H1 (cell line): ENCODE measurements around the gene SUCLG2. TPM values are rescaled to one million over a fixed set of nuclear protein-coding genes. Genes with fewer than 3 reads are reported as not detected.

Source experiments
- CTCF ChIA-PET: fragments of 300-600 bp; sonication (Branson Sonifier 250); formaldehyde crosslinking; loops from one replicate; lab custom pipeline; 2021; ENCODE audit not compliant: partially characterized antibody; lab: Charles Lee
- POLR2A ChIA-PET: fragments of 300-600 bp; sonication (Branson Sonifier 250); formaldehyde crosslinking; loops from one replicate; lab custom pipeline; 2021; ENCODE audit warnings: inconsistent platforms; ENCODE audit not compliant: partially characterized antibody; lab: Charles Lee
- DNase-seq, 2 experiments: peaks; one replicate each; pipeline versions ENCODE4 v3.0.0 to v3.0.0-alpha.2; 2010 to 2022; ENCODE audit warnings: low spot score in 2 of 2, low read depth in 1 of 2, mixed read lengths in 1 of 2
- FAIRE-seq: peaks from 2 replicates; lab custom pipeline; 2011; peaks lifted over from hg19 to GRCh38; lab: Jason Lieb, UNC
- H2AFZ ChIP-seq: 2 replicates; pipeline ENCODE4 v1.8.1; 2012; ENCODE audit warnings: low read length, inconsistent platforms
- H2AK5ac ChIP-seq: 2 replicates; pipeline ENCODE4 v1.6.1; 2013; ENCODE audit warnings: low read depth, low read length
- H2BK120ac ChIP-seq: replicated peaks from 2 replicates; pipeline ENCODE3; 2013; ENCODE audit warnings: low read depth, low read length, inconsistent platforms
- H2BK12ac ChIP-seq: 2 replicates; pipeline ENCODE4 v1.6.1; 2013; ENCODE audit warnings: low read depth, low read length
- H2BK15ac ChIP-seq: 2 replicates; pipeline ENCODE4 v1.6.1; 2013; ENCODE audit warnings: low read length
- H2BK20ac ChIP-seq: 2 replicates; pipeline ENCODE4 v1.6.1; 2013; ENCODE audit warnings: low read length
- H2BK5ac ChIP-seq: 2 replicates; pipeline ENCODE4 v1.6.1; 2013; ENCODE audit warnings: low read depth, low read length
- H3K14ac ChIP-seq: 2 replicates; pipeline ENCODE4 v1.6.1; 2013; ENCODE audit warnings: inconsistent platforms; ENCODE audit not compliant: insufficient read length
- H3K18ac ChIP-seq: 2 replicates; pipeline ENCODE4 v1.6.1; 2013; ENCODE audit warnings: low read length; ENCODE audit errors: extremely low read depth
- H3K23ac ChIP-seq: 2 replicates; pipeline ENCODE4 v1.6.1; 2013; ENCODE audit warnings: inconsistent platforms; ENCODE audit not compliant: insufficient read length
- H3K23me2 ChIP-seq: 2 replicates; pipeline ENCODE4 v1.6.1; 2013; ENCODE audit warnings: low read depth, low read length
- H3K27ac ChIP-seq: 2 replicates; pipeline ENCODE4 v1.6.1; 2011; ENCODE audit warnings: low read depth, low read length, inconsistent platforms
- H3K27me3 ChIP-seq, 4 experiments: replicated peaks in 1 of 4; 1 replicate in 1 of 4; 2 replicates in 3 of 4; pipeline versions ENCODE4 v1.6.1 to v1.8.1; 2011 to 2013; ENCODE audit warnings: low read length in 3 of 4, mild to moderate bottlenecking in 3 of 4, inconsistent platforms in 2 of 4, mixed read lengths in 2 of 4, moderate library complexity in 1 of 4; ENCODE audit not compliant: control insufficient read depth in 3 of 4, insufficient read depth in 3 of 4; ENCODE audit errors: extremely low read depth in 1 of 4
- H3K36me3 ChIP-seq, 4 experiments: 2 replicates each; pipeline versions ENCODE4 v1.6.1 to v1.8.1; 2011 to 2013; ENCODE audit warnings: mild to moderate bottlenecking in 4 of 4, low read length in 3 of 4, moderate library complexity in 2 of 4, control low read depth in 1 of 4, inconsistent platforms in 1 of 4; ENCODE audit not compliant: insufficient read depth in 4 of 4, control insufficient read depth in 2 of 4
- H3K4ac ChIP-seq: replicated peaks from 2 replicates; pipeline ENCODE3; 2013; ENCODE audit warnings: low read length, low read depth, mixed read lengths, inconsistent platforms; ENCODE audit not compliant: insufficient read length
- H3K4me1 ChIP-seq, 4 experiments: replicated peaks in 1 of 4; 1 replicate in 1 of 4; 2 replicates in 3 of 4; pipeline versions ENCODE4 v1.6.1 to v1.8.1; 2011 to 2013; ENCODE audit warnings: low read length in 3 of 4, inconsistent platforms in 2 of 4, mixed read lengths in 1 of 4; ENCODE audit not compliant: insufficient read depth in 4 of 4, control insufficient read depth in 3 of 4
- H3K4me2 ChIP-seq, 2 experiments: 2 replicates each; pipeline versions ENCODE4 v1.6.1 to v1.8.1; 2011 to 2013; ENCODE audit warnings: low read depth in 2 of 2, low read length in 2 of 2, control low read depth in 1 of 2, inconsistent platforms in 1 of 2, mild to moderate bottlenecking in 1 of 2; ENCODE audit not compliant: insufficient read depth in 1 of 2
- H3K4me3 ChIP-seq, 4 experiments: fragments of 200-600, 300-600 bp in 1 of 4; sonication (generic), shearing (Covaris generic), sonication (Bioruptor Twin) in 1 of 4; 2 replicates each; pipeline versions ENCODE4 v1.5.1 to v1.8.1; 2011 to 2016; ENCODE audit warnings: low read length in 4 of 4, low read depth in 3 of 4, control low read depth in 2 of 4, inconsistent platforms in 2 of 4, mild to moderate bottlenecking in 2 of 4, mixed read lengths in 1 of 4, moderate library complexity in 1 of 4; ENCODE audit not compliant: insufficient read depth in 2 of 4; ENCODE audit errors: extremely low read depth in 1 of 4
- H3K56ac ChIP-seq: replicated peaks from 2 replicates; pipeline ENCODE3; 2013; ENCODE audit warnings: low read depth, mild to moderate bottlenecking, mixed read lengths, low read length, inconsistent platforms; ENCODE audit not compliant: insufficient read length
- H3K79me1 ChIP-seq: 2 replicates; pipeline ENCODE4 v1.6.1; 2013; ENCODE audit warnings: low read depth, low read length, control low read depth
- H3K79me2 ChIP-seq, 2 experiments: 2 replicates each; pipeline versions ENCODE4 v1.6.1 to v1.8.1; 2012 to 2013; ENCODE audit warnings: low read length in 2 of 2, mild to moderate bottlenecking in 2 of 2, inconsistent platforms in 1 of 2; ENCODE audit not compliant: insufficient read depth in 2 of 2, control insufficient read depth in 1 of 2
- H3K9ac ChIP-seq, 4 experiments: replicated peaks in 1 of 4; 1 replicate in 1 of 4; 2 replicates in 3 of 4; pipeline versions ENCODE4 v1.6.1 to v1.8.1; 2011 to 2013; ENCODE audit warnings: low read depth in 3 of 4, low read length in 3 of 4, control low read depth in 2 of 4, mild to moderate bottlenecking in 2 of 4, moderate library complexity in 2 of 4, inconsistent platforms in 1 of 4; ENCODE audit errors: extremely low read depth in 1 of 4
- H3K9me3 ChIP-seq, 2 experiments: 2 replicates each; pipeline versions ENCODE4 v1.6.1 to v1.8.1; 2012 to 2013; ENCODE audit warnings: mild to moderate bottlenecking in 2 of 2, moderate library complexity in 2 of 2, control low read depth in 1 of 2, inconsistent platforms in 1 of 2, low read depth in 1 of 2, low read length in 1 of 2, mixed read lengths in 1 of 2; ENCODE audit not compliant: insufficient read depth in 2 of 2
- H4K20me1 ChIP-seq, 2 experiments: replicated peaks in 1 of 2; 2 replicates each; pipeline versions ENCODE3 to v1.8.1; 2011 to 2013; ENCODE audit warnings: inconsistent platforms in 2 of 2, low read length in 2 of 2, mild to moderate bottlenecking in 1 of 2; ENCODE audit not compliant: insufficient read depth in 2 of 2, control insufficient read depth in 1 of 2
- H4K5ac ChIP-seq: 2 replicates; pipeline ENCODE4 v1.6.1; 2013; ENCODE audit warnings: low read length, low read depth, mixed read lengths, inconsistent platforms; ENCODE audit not compliant: insufficient read length
- H4K8ac ChIP-seq: 2 replicates; pipeline ENCODE4 v1.8.0; 2013; ENCODE audit warnings: mild to moderate bottlenecking, moderate library complexity, low read length, inconsistent platforms; ENCODE audit not compliant: insufficient read depth; ENCODE audit errors: extremely low read depth
- H4K91ac ChIP-seq: replicated peaks from 2 replicates; pipeline ENCODE3; 2013; ENCODE audit warnings: low read length, mixed read lengths, inconsistent platforms; ENCODE audit not compliant: insufficient read length
- BCL11A ChIP-seq, 2 experiments: IDR thresholded peaks; one replicate each; pipeline ENCODE4 v1.6.1; 2011; ENCODE audit warnings: low read depth in 2 of 2, low read length in 2 of 2, mild to moderate bottlenecking in 2 of 2
- CHD2 ChIP-seq: IDR thresholded peaks from 2 replicates; pipeline ENCODE4 v1.6.1; 2012; ENCODE audit warnings: low read length, improper control_type of control experiment
- CTBP2 ChIP-seq: IDR thresholded peaks from 2 replicates; pipeline ENCODE4 v1.7.0; 2011; ENCODE audit warnings: borderline replicate concordance, mild to moderate bottlenecking, moderate library complexity, mixed read lengths, low read length; ENCODE audit not compliant: insufficient read depth, insufficient read length
- EGR1 ChIP-seq: IDR thresholded peaks from 2 replicates; pipeline ENCODE4 v1.6.1; 2011; ENCODE audit warnings: low read depth, low read length, borderline replicate concordance
- EP300 ChIP-seq, 2 experiments: IDR thresholded peaks; 1 replicate in 1 of 2; 2 replicates in 1 of 2; pipeline ENCODE4 v1.6.1; 2011 to 2012; ENCODE audit warnings: low read depth in 2 of 2, low read length in 2 of 2, mild to moderate bottlenecking in 2 of 2, borderline replicate concordance in 1 of 2, inconsistent platforms in 1 of 2, moderate library complexity in 1 of 2
- GABPA ChIP-seq: IDR thresholded peaks from 2 replicates; pipeline ENCODE4 v1.6.1; 2011; ENCODE audit warnings: mild to moderate bottlenecking, low read length, moderate library complexity, borderline replicate concordance; ENCODE audit not compliant: insufficient read depth
- KDM5A ChIP-seq: fragments of 200-600 bp; IDR thresholded peaks from 2 replicates; pipeline ENCODE4 v1.7.1; 2012; ENCODE audit warnings: mild to moderate bottlenecking, low read length, inconsistent platforms, mixed read lengths
- PHF8 ChIP-seq: fragments of 200-600 bp; sonication (generic); conservative IDR thresholded peaks from 2 replicates; pipeline ENCODE4 v1.7.1; 2012; ENCODE audit warnings: low read depth, mild to moderate bottlenecking, inconsistent platforms, low read length, moderate library complexity
- POLR2AphosphoS5 ChIP-seq: IDR thresholded peaks from 2 replicates; pipeline ENCODE4 v1.6.1; 2011; ENCODE audit warnings: low read depth, low read length
- RBBP5 ChIP-seq: IDR thresholded peaks from 2 replicates; pipeline ENCODE4 v1.7.1; 2012; ENCODE audit warnings: low read depth, mild to moderate bottlenecking, inconsistent platforms, low read length, moderate library complexity, borderline replicate concordance
- SP1 ChIP-seq: IDR thresholded peaks from 2 replicates; pipeline ENCODE4 v1.6.1; 2011; ENCODE audit warnings: low read depth, low read length
- SUZ12 ChIP-seq: fragments of 200-600 bp; sonication (generic); IDR thresholded peaks from 2 replicates; pipeline ENCODE4 v1.6.1; 2012; ENCODE audit warnings: mild to moderate bottlenecking, inconsistent platforms, low read length, moderate library complexity, mixed read lengths
- WGBS, 2 experiments: shearing (Covaris generic) in 1 of 2; methylation state at CpG; one replicate each; pipeline versions ENCODE4 v1.1.6 to v1.1.7; 2013 to 2015; ENCODE audit warnings: low lambda C conversion rate in 2 of 2, mixed read lengths in 2 of 2, inconsistent platforms in 1 of 2, low coverage in 1 of 2, missing lambda C conversion rate in 1 of 2; ENCODE audit not compliant: insufficient replicate concordance in 2 of 2, insufficient coverage in 1 of 2, insufficient read length in 1 of 2; ENCODE audit errors: extremely low coverage in 1 of 2, missing lambda C conversion rate in 1 of 2; 5-methylcytosine and 5-hydroxymethylcytosine counted together
- polyA plus RNA-seq, 7 experiments: library from polyadenylated mRNA; depleted of rRNA in 3 of 7; stranded (reverse) in 5 of 7; unstranded in 2 of 7; fragments of >200 nt in 5 of 7; fragments of 200-250 nt in 2 of 7; gene quantifications; 1 replicate in 5 of 7; 2 replicates in 1 of 7; 4 replicates in 1 of 7; pipeline versions ENCODE4 v1.2.1 to v1.2.3, GENCODE V29; 2011 to 2013; ENCODE audit warnings: missing spikeins in 2 of 7, mixed read lengths in 2 of 7
- total RNA-seq: library from RNA; stranded (reverse); fragmentation: NEBNext Ultra II Directional; extraction: Animal tissue kit (Norgen Biotek cat#: 25700); gene quantifications from 2 replicates; pipeline ENCODE4 v1.2.1, GENCODE V29; 2021
- TF ChIP-seq, protein P1 (sequence below): IDR thresholded peaks from 2 replicates; pipeline ENCODE4 v1.6.1; 2012; ENCODE audit warnings: inconsistent platforms

The SUCLG2 gene
- total and polyA plus RNA-seq, 2 of the 8 experiments (the other 6 are each of a cell fraction or from before 2014, with no cell fraction given) = 12.9 to 46.2 TPM

GRCh38 chr3:67472674-67473201 lies 181.7 kb downstream of the SUCLG2 start:
- FAIRE-seq (no peak), DNase-seq (no peak)
- no peak overlapping the region for H2BK20ac ChIP-seq
- no peak overlapping the region for H2BK12ac ChIP-seq
- no peaks in the 10 kb centered on the region for H3K79me1 ChIP-seq
- H4K8ac ChIP-seq = no peak overlapping the region
- no peak overlapping the region for H3K4me3 ChIP-seq
- peaks cover 0 to 3% (median 0%) of the 10 kb centered on the region in 4 experiments; a peak in 1 of 8 replicates for H3K36me3 ChIP-seq
- H3K14ac ChIP-seq = no peak overlapping the region
- no peak overlapping the region for H3K4ac ChIP-seq
- H2BK5ac ChIP-seq = no peak overlapping the region
- H4K5ac ChIP-seq = no peak overlapping the region
- H2BK15ac ChIP-seq = no peak overlapping the region
- no peaks in the 10 kb centered on the region for H3K79me2 ChIP-seq
- H3K23me2 ChIP-seq = no peaks in the 10 kb centered on the region
- no peaks in the 10 kb centered on the region for H3K4me1 ChIP-seq
- no peak overlapping the region for H3K23ac ChIP-seq
- no peaks in the 10 kb centered on the region for H4K20me1 ChIP-seq
- ChIA-PET CTCF (interaction anchor here (0.6 kb wide), 1 partner anchor 359 kb away, joined by 3 read pairs; no protein-coding TSS in a partner anchor), POLR2A (no interaction called here)
- no peak overlapping the region for H3K4me2 ChIP-seq
- no peak overlapping the region for H3K9ac ChIP-seq
- no peak overlapping the region for H4K91ac ChIP-seq
- no peak overlapping the region for H3K56ac ChIP-seq
- no peaks in the 10 kb centered on the region for H3K27me3 ChIP-seq
- no peak overlapping the region for H3K27ac ChIP-seq
- no peak overlapping the region for H2BK120ac ChIP-seq
- H3K18ac ChIP-seq = no peak overlapping the region
- H2AK5ac ChIP-seq = no peak overlapping the region
- no peak overlapping the region for H2AFZ ChIP-seq
- peaks cover 7% of the 10 kb centered on the region in 2 experiments; a peak in 2 of 4 replicates for H3K9me3 ChIP-seq
- 90% methylated on average over 2 of the region's 2 CpGs; no CpG with 5 or more reads in 1 of the 2 experiments for WGBS, 2 experiments
- TF ChIP-seq GABPA (no peak), BCL11A (IDR thresholded peaks at IDR 0.05; ENCODE audit: low read depth in 2 of 2, low read length in 2 of 2) (no peak), EGR1 (no peak), SUZ12 (no peak), EP300 (IDR thresholded peaks at IDR 0.05; ENCODE audit: borderline replicate concordance in 1 of 2, low read depth in 2 of 2, low read length in 2 of 2) (no peak), KDM5A (no peak), PHF8 (no peak), SP1 (no peak), CTBP2 (no peak), POLR2AphosphoS5 (no peak), RBBP5 (no peak), CHD2 (no peak)
- TF ChIP-seq, protein P1, sequence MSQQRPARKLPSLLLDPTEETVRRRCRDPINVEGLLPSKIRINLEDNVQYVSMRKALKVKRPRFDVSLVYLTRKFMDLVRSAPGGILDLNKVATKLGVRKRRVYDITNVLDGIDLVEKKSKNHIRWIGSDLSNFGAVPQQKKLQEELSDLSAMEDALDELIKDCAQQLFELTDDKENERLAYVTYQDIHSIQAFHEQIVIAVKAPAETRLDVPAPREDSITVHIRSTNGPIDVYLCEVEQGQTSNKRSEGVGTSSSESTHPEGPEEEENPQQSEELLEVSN = no peak
